ENCODE data around the gene ZXDC.

Gene ZXDC

GRCh38 chr3:126406389-126407296 lies 69.0 kb downstream of the ZXDC start:
- Histone ChIP-seq H3K9ac (ENCODE audit: insufficient read length) (no peak overlapping the region), H3K36me3 (ENCODE audit: insufficient read depth, low read length) (no peaks in the 10 kb centered on the region), H3K27ac (no peak overlapping the region), H3K4me3 (no peak overlapping the region), H3K9me3 (ENCODE audit: low read depth, low read length) (no peaks in the 10 kb centered on the region)
- TF ChIP-seq POLR2AphosphoS5 (IDR thresholded peaks at IDR 0.05; ENCODE audit: borderline replicate concordance, low read depth, low read length) = no peak
- TF ChIP-seq EZH2 (IDR thresholded peaks at IDR 0.05) = no peak
- TF ChIP-seq FOXP2 (optimal IDR thresholded peaks at IDR 0.05; ENCODE audit: control extremely low read depth, extremely low read length, insufficient read depth) = no peak
- no peak for DNase-seq (ENCODE audit: low read depth, low spot score)

GRCh38 chr3:126402666-126403302 lies 72.9 kb downstream of the ZXDC start:
- no peaks in the 10 kb centered on the region for H3K36me3 ChIP-seq (ENCODE audit: insufficient read depth, low read length)
- no peak overlapping the region for H3K9ac ChIP-seq (ENCODE audit: insufficient read length)
- H3K9me3 ChIP-seq (ENCODE audit: low read depth, low read length) = no peaks in the 10 kb centered on the region
- TF ChIP-seq EZH2 (IDR thresholded peaks at IDR 0.05) (no peak), POLR2AphosphoS5 (IDR thresholded peaks at IDR 0.05; ENCODE audit: borderline replicate concordance, low read depth, low read length) (no peak), FOXP2 (optimal IDR thresholded peaks at IDR 0.05; ENCODE audit: control extremely low read depth, extremely low read length, insufficient read depth) (no peak)
- no peak overlapping the region for H3K4me3 ChIP-seq
- no peak overlapping the region for H3K27ac ChIP-seq
- DNase-seq (ENCODE audit: low read depth, low spot score) = no peak

GRCh38 chr3:126402178-126402577 lies 73.5 kb downstream of the ZXDC start:
- DNase-seq (ENCODE audit: low read depth, low spot score) = no peak
- no peaks in the 10 kb centered on the region for H3K36me3 ChIP-seq (ENCODE audit: insufficient read depth, low read length)
- H3K27ac ChIP-seq = no peak overlapping the region
- no peak overlapping the region for H3K9ac ChIP-seq (ENCODE audit: insufficient read length)
- no peaks in the 10 kb centered on the region for H3K9me3 ChIP-seq (ENCODE audit: low read depth, low read length)
- no peak overlapping the region for H3K4me3 ChIP-seq
- TF ChIP-seq EZH2 (IDR thresholded peaks at IDR 0.05) = no peak
- no peak for TF ChIP-seq POLR2AphosphoS5 (IDR thresholded peaks at IDR 0.05; ENCODE audit: borderline replicate concordance, low read depth, low read length)
- no peak for TF ChIP-seq FOXP2 (optimal IDR thresholded peaks at IDR 0.05; ENCODE audit: control extremely low read depth, extremely low read length, insufficient read depth)

- Histone ChIP-seq H3K4me3 (no peak overlapping the region), H3K36me3 (ENCODE audit: insufficient read depth, low read length) (no peaks in the 10 kb centered on the region), H3K9me3 (ENCODE audit: low read depth, low read length) (no peaks in the 10 kb centered on the region), H3K27ac (no peak overlapping the region), H3K9ac (ENCODE audit: insufficient read length) (no peak overlapping the region)
- no peak for DNase-seq (ENCODE audit: low read depth, low spot score)
- TF ChIP-seq FOXP2 (optimal IDR thresholded peaks at IDR 0.05; ENCODE audit: control extremely low read depth, extremely low read length, insufficient read depth) (no peak), EZH2 (IDR thresholded peaks at IDR 0.05) (no peak), POLR2AphosphoS5 (IDR thresholded peaks at IDR 0.05; ENCODE audit: borderline replicate concordance, low read depth, low read length) (no peak)
These were observed 74.0 kb downstream of the ZXDC start for GRCh38 chr3:126401611-126402160.

- TF ChIP-seq POLR2AphosphoS5 (IDR thresholded peaks at IDR 0.05; ENCODE audit: borderline replicate concordance, low read depth, low read length) (no peak), EZH2 (IDR thresholded peaks at IDR 0.05) (no peak), FOXP2 (optimal IDR thresholded peaks at IDR 0.05; ENCODE audit: control extremely low read depth, extremely low read length, insufficient read depth) (no peak)
- Histone ChIP-seq H3K4me3 (no peak overlapping the region), H3K9me3 (ENCODE audit: low read depth, low read length) (no peaks in the 10 kb centered on the region), H3K36me3 (ENCODE audit: insufficient read depth, low read length) (no peaks in the 10 kb centered on the region), H3K27ac (no peak overlapping the region), H3K9ac (ENCODE audit: insufficient read length) (no peak overlapping the region)
- DNase-seq (ENCODE audit: low read depth, low spot score) = no peak
These were observed 75.9 kb downstream of the ZXDC start for GRCh38 chr3:126399756-126400155.

GRCh38 chr3:126399351-126399735 lies 76.3 kb downstream of the ZXDC start:
- DNase-seq (ENCODE audit: low read depth, low spot score) = no peak
- H3K9ac ChIP-seq (ENCODE audit: insufficient read length) = no peak overlapping the region
- no peaks in the 10 kb centered on the region for H3K9me3 ChIP-seq (ENCODE audit: low read depth, low read length)
- no peak overlapping the region for H3K27ac ChIP-seq
- H3K4me3 ChIP-seq = no peak overlapping the region
- TF ChIP-seq FOXP2 (optimal IDR thresholded peaks at IDR 0.05; ENCODE audit: control extremely low read depth, extremely low read length, insufficient read depth) (no peak), POLR2AphosphoS5 (IDR thresholded peaks at IDR 0.05; ENCODE audit: borderline replicate concordance, low read depth, low read length) (no peak), EZH2 (IDR thresholded peaks at IDR 0.05) (no peak)
- no peaks in the 10 kb centered on the region for H3K36me3 ChIP-seq (ENCODE audit: insufficient read depth, low read length)

GRCh38 chr3:126398423-126399350 lies 77.0 kb downstream of the ZXDC start:
- no peak for DNase-seq (ENCODE audit: low read depth, low spot score)
- H3K9me3 ChIP-seq (ENCODE audit: low read depth, low read length) = no peaks in the 10 kb centered on the region
- TF ChIP-seq EZH2 (IDR thresholded peaks at IDR 0.05) (no peak), FOXP2 (optimal IDR thresholded peaks at IDR 0.05; ENCODE audit: control extremely low read depth, extremely low read length, insufficient read depth) (no peak)
- H3K4me3 ChIP-seq = no peak overlapping the region
- no peak overlapping the region for H3K9ac ChIP-seq (ENCODE audit: insufficient read length)
- no peak overlapping the region for H3K27ac ChIP-seq
- no peaks in the 10 kb centered on the region for H3K36me3 ChIP-seq (ENCODE audit: insufficient read depth, low read length)

Data from SK-N-MC (cell line).